Breast epithelium (tissue), 3 donors: ENCODE results near the gene ZFP36L1.

Experiments
- CTCF ChIP-seq, 3 donors: fragments of 450-650 bp; IDR thresholded peaks; one replicate each; pipeline ENCODE4 v1.5.1; 2016 to 2017; ENCODE audit warnings: antibody characterized with exemption in 3 of 3, mild to moderate bottlenecking in 3 of 3, moderate library complexity in 3 of 3
- POLR2A ChIP-seq: fragments of 450-650 bp; IDR thresholded peaks from one replicate; pipeline ENCODE4 v1.6.1; 2016; ENCODE audit warnings: antibody characterized with exemption, mild to moderate bottlenecking, moderate library complexity

GRCh38 chr14:68756000-68756481 lies 36.8 kb downstream of the ZFP36L1 start:
- TF ChIP-seq CTCF (IDR thresholded peaks at IDR 0.05), result no peak
- TF ChIP-seq POLR2A, result no peak
